Osteoblast (primary cell): ENCODE data around the gene ZMYM4. TPM values are rescaled to one million over a fixed set of nuclear protein-coding genes. Genes with fewer than 3 reads are reported as not detected.

Experiments
- DNase-seq: peaks from one replicate; pipeline ENCODE4 v3.0.0; 2011; ENCODE audit warnings: low spot score, mixed read lengths; ENCODE audit not compliant: insufficient read length; ENCODE audit errors: missing footprints
- H2AFZ ChIP-seq: 2 replicates; pipeline ENCODE4 v1.6.0; 2011; ENCODE audit warnings: mild to moderate bottlenecking, low read length
- H3K27ac ChIP-seq: 2 replicates; pipeline ENCODE4 v1.5.1; 2011; ENCODE audit warnings: mild to moderate bottlenecking, low read depth, low read length, moderate library complexity
- H3K27me3 ChIP-seq: 2 replicates; pipeline ENCODE4 v1.6.0; 2012; ENCODE audit warnings: mild to moderate bottlenecking, control low read depth, inconsistent platforms, low read length, moderate library complexity; ENCODE audit not compliant: insufficient read depth
- H3K36me3 ChIP-seq: 2 replicates; pipeline ENCODE4 v1.5.1; 2011; ENCODE audit warnings: mild to moderate bottlenecking, low read length, control low read depth, moderate library complexity; ENCODE audit not compliant: insufficient read depth
- H3K4me1 ChIP-seq: 2 replicates; pipeline ENCODE4 v1.5.1; 2011; ENCODE audit warnings: mild to moderate bottlenecking, low read length, control low read depth, moderate library complexity; ENCODE audit not compliant: insufficient read depth
- H3K4me2 ChIP-seq: 2 replicates; pipeline ENCODE4 v1.6.0; 2011; ENCODE audit warnings: mild to moderate bottlenecking, low read length; ENCODE audit not compliant: insufficient read depth
- H3K4me3 ChIP-seq: fragments of 200-600 bp; sonication (generic); 3 replicates; pipeline ENCODE4 v1.5.1; 2012; ENCODE audit warnings: mild to moderate bottlenecking, low read length, inconsistent platforms; ENCODE audit not compliant: insufficient read depth
- H3K79me2 ChIP-seq: 2 replicates; pipeline ENCODE4 v1.6.0; 2012; ENCODE audit warnings: mild to moderate bottlenecking, low read length, control low read depth, inconsistent platforms; ENCODE audit not compliant: insufficient read depth
- H3K9me3 ChIP-seq: 2 replicates; pipeline ENCODE4 v1.5.1; 2011; ENCODE audit warnings: low read depth, low read length, control low read depth
- H4K20me1 ChIP-seq: 2 replicates; pipeline ENCODE4 v1.6.0; 2012; ENCODE audit warnings: mild to moderate bottlenecking, low read length, control low read depth; ENCODE audit not compliant: insufficient read depth
- CTCF ChIP-seq: IDR thresholded peaks from 2 replicates; pipeline ENCODE4 v1.5.1; 2011; ENCODE audit warnings: mild to moderate bottlenecking, low read depth, low read length, moderate library complexity; ENCODE audit errors: extremely low read depth
- total RNA-seq: library from RNA; depleted of rRNA; stranded (reverse); fragments of >200 nt; gene quantifications from 2 replicates; pipeline ENCODE4 v1.2.3, GENCODE V29; 2012

The ZMYM4 gene
- total RNA-seq, 1 donor: 49.9 TPM

- Histone ChIP-seq H3K4me3 (no peak overlapping the region), H3K27me3 (no peaks in the 10 kb centered on the region), H3K9me3 (no peaks in the 10 kb centered on the region), H3K79me2 (no peaks in the 10 kb centered on the region), H2AFZ (no peak overlapping the region), H4K20me1 (peaks cover 2% of the 10 kb centered on the region), H3K4me2 (no peak overlapping the region), H3K36me3 (peaks cover 42% of the 10 kb centered on the region), H3K27ac (no peak overlapping the region), H3K4me1 (no peaks in the 10 kb centered on the region)
- DNase-seq: no peak
- no peak for TF ChIP-seq CTCF
Observed at GRCh38 chr1:35441926-35442579, 173.5 kb downstream of the ZMYM4 start.

- Histone ChIP-seq H3K4me2 (no peak overlapping the region), H4K20me1 (peaks cover 2% of the 10 kb centered on the region), H3K4me1 (no peaks in the 10 kb centered on the region), H3K36me3 (peaks cover 45% of the 10 kb centered on the region), H3K79me2 (no peaks in the 10 kb centered on the region), H2AFZ (no peak overlapping the region), H3K4me3 (no peak overlapping the region), H3K27ac (no peak overlapping the region), H3K27me3 (no peaks in the 10 kb centered on the region), H3K9me3 (no peaks in the 10 kb centered on the region)
- DNase-seq: peak; percentile 56
- TF ChIP-seq CTCF: no peak
Observed at GRCh38 chr1:35442734-35443133, 174.2 kb downstream of the ZMYM4 start.

GRCh38 chr1:35443768-35444518 lies 175.4 kb downstream of the ZMYM4 start:
- DNase-seq: no peak
- no peak overlapping the region for H3K27ac ChIP-seq
- no peaks in the 10 kb centered on the region for H3K9me3 ChIP-seq
- peak; percentile 28 for TF ChIP-seq CTCF
- no peaks in the 10 kb centered on the region for H3K27me3 ChIP-seq
- H3K4me3 ChIP-seq: no peak overlapping the region
- peaks cover 12% of the 10 kb centered on the region for H3K4me1 ChIP-seq
- no peak overlapping the region for H3K4me2 ChIP-seq
- H3K36me3 ChIP-seq: peaks cover 48% of the 10 kb centered on the region
- no peaks in the 10 kb centered on the region for H3K79me2 ChIP-seq
- peaks cover 2% of the 10 kb centered on the region for H4K20me1 ChIP-seq
- H2AFZ ChIP-seq: no peak overlapping the region

GRCh38 chr1:35444519-35444774 lies 175.9 kb downstream of the ZMYM4 start:
- H3K4me2 ChIP-seq: no peak overlapping the region

More at GRCh38 chr1:35444519-35444774, 175.9 kb downstream of the ZMYM4 start:
- H3K9me3 ChIP-seq: no peaks in the 10 kb centered on the region
- H3K79me2 ChIP-seq: no peaks in the 10 kb centered on the region
- H4K20me1 ChIP-seq: peaks cover 2% of the 10 kb centered on the region
- no peak overlapping the region for H2AFZ ChIP-seq
- no peak for TF ChIP-seq CTCF
- no peak overlapping the region for H3K4me3 ChIP-seq
- peaks cover 45% of the 10 kb centered on the region for H3K36me3 ChIP-seq
- H3K27me3 ChIP-seq: no peaks in the 10 kb centered on the region
- no peak for DNase-seq
- H3K27ac ChIP-seq: no peak overlapping the region
- peaks cover 17% of the 10 kb centered on the region for H3K4me1 ChIP-seq
